Measurements from ENCODE around the gene CASQ2.

The CASQ2 gene

GRCh38 chr1:115768549-115768948 lies at the start of gene CASQ2:
CASQ2 (minus strand) TSS chr1:115768714; CDS start chr1:115768541, 173 bp downstream.
- DNase-seq (ENCODE audit: low spot score) (no peak), FAIRE-seq (no peak)

GRCh38 chr1:115815694-115816093 lies 47.2 kb upstream of the CASQ2 start:
- DNase-seq (ENCODE audit: low spot score), result no peak
- no peak for FAIRE-seq

GRCh38 chr1:115814685-115815398 lies 46.3 kb upstream of the CASQ2 start:
- no peak for DNase-seq (ENCODE audit: low spot score)
- peak; percentile 59 for FAIRE-seq

- FAIRE-seq (no peak), DNase-seq (ENCODE audit: low spot score) (no peak)
Observed at GRCh38 chr1:115813727-115814126, 45.2 kb upstream of the CASQ2 start.

GRCh38 chr1:115811140-115811828 lies 42.8 kb upstream of the CASQ2 start:
- no peak for FAIRE-seq
- DNase-seq (ENCODE audit: low spot score), result no peak

GRCh38 chr1:115810609-115811008 lies 42.1 kb upstream of the CASQ2 start:
- FAIRE-seq (no peak), DNase-seq (ENCODE audit: low spot score) (no peak)

GRCh38 chr1:115809847-115810246 lies 41.3 kb upstream of the CASQ2 start:
- DNase-seq (ENCODE audit: low spot score) (no peak), FAIRE-seq (no peak)

- FAIRE-seq, result no peak
- DNase-seq (ENCODE audit: low spot score), result no peak
Observed at GRCh38 chr1:115809076-115809475, 40.6 kb upstream of the CASQ2 start.

- peak; percentile 58 for FAIRE-seq
Observed at GRCh38 chr1:115807723-115808122, 39.2 kb upstream of the CASQ2 start.

GRCh38 chr1:115805597-115805996 lies 37.1 kb upstream of the CASQ2 start:
- no peak for DNase-seq (ENCODE audit: low spot score)
- FAIRE-seq, result no peak

More at GRCh38 chr1:115807723-115808122, 39.2 kb upstream of the CASQ2 start:
- peak; percentile 74 for DNase-seq (ENCODE audit: low spot score)

GRCh38 chr1:115802416-115802815 lies 33.9 kb upstream of the CASQ2 start:
- FAIRE-seq (no peak), DNase-seq (ENCODE audit: low spot score) (no peak)

GRCh38 chr1:115797486-115797885 lies 29.0 kb upstream of the CASQ2 start:
- DNase-seq (ENCODE audit: low spot score) (no peak), FAIRE-seq (no peak)

- no peak for DNase-seq (ENCODE audit: low spot score)
Observed at GRCh38 chr1:115796897-115797296, 28.4 kb upstream of the CASQ2 start.

GRCh38 chr1:115796036-115796435 lies 27.5 kb upstream of the CASQ2 start:
- DNase-seq (ENCODE audit: low spot score) (no peak), FAIRE-seq (no peak)

More at GRCh38 chr1:115796897-115797296, 28.4 kb upstream of the CASQ2 start:
- no peak for FAIRE-seq

GRCh38 chr1:115794976-115795639 lies 26.6 kb upstream of the CASQ2 start:
- no peak for DNase-seq (ENCODE audit: low spot score)
- FAIRE-seq, result no peak

GRCh38 chr1:115793162-115793561 lies 24.6 kb upstream of the CASQ2 start:
- FAIRE-seq (no peak), DNase-seq (ENCODE audit: low spot score) (no peak)

- DNase-seq (ENCODE audit: low spot score) (no peak), FAIRE-seq (no peak)
Observed at GRCh38 chr1:115791816-115792215, 23.3 kb upstream of the CASQ2 start.

GRCh38 chr1:115790846-115791245 lies 22.3 kb upstream of the CASQ2 start:
- DNase-seq (ENCODE audit: low spot score) (no peak), FAIRE-seq (no peak)

GRCh38 chr1:115790356-115790755 lies 21.8 kb upstream of the CASQ2 start:
- FAIRE-seq, result no peak

GRCh38 chr1:115783311-115783710 lies 14.8 kb upstream of the CASQ2 start:
- FAIRE-seq (no peak), DNase-seq (ENCODE audit: low spot score) (no peak)

More at GRCh38 chr1:115790356-115790755, 21.8 kb upstream of the CASQ2 start:
- no peak for DNase-seq (ENCODE audit: low spot score)

GRCh38 chr1:115782571-115783281 lies 14.2 kb upstream of the CASQ2 start:
- FAIRE-seq (peak; percentile 91), DNase-seq (ENCODE audit: low spot score) (peak; percentile 91)

GRCh38 chr1:115781851-115782250 lies 13.3 kb upstream of the CASQ2 start:
- DNase-seq (ENCODE audit: low spot score) (no peak), FAIRE-seq (no peak)
